Sigmoid colon (tissue), 7 donors: ENCODE measurements around the gene IGSF9. TPM values are rescaled to one million over a fixed set of nuclear protein-coding genes. Genes with fewer than 3 reads are reported as not detected.

Experiments used
- DNase-seq: peaks from one replicate; pipeline ENCODE4 v3.0.0-alpha.2; 2019
- H3K27ac ChIP-seq, 4 donors: fragments of 200-600 bp; sonication (generic); one replicate each; pipeline ENCODE4 v1.5.1; 2016 to 2019; ENCODE audit warnings: mild to moderate bottlenecking in 1 of 4
- H3K27me3 ChIP-seq, 3 donors: fragments of 200-600 bp; sonication (generic); one replicate each; pipeline ENCODE4 v1.5.1; 2019; ENCODE audit warnings: mild to moderate bottlenecking in 1 of 3
- H3K36me3 ChIP-seq, 4 donors: fragments of 200-600 bp; sonication (generic); one replicate each; pipeline ENCODE4 v1.5.1; 2016 to 2019
- H3K4me1 ChIP-seq, 4 donors: fragments of 200-600 bp; sonication (generic); one replicate each; pipeline ENCODE4 v1.5.1; 2017 to 2019
- H3K4me3 ChIP-seq, 4 donors: fragments of 200-600 bp; sonication (generic); one replicate each; pipeline ENCODE4 v1.5.1; 2017 to 2019; ENCODE audit warnings: mild to moderate bottlenecking in 2 of 4, moderate library complexity in 1 of 4
- H3K9me3 ChIP-seq, 4 donors: fragments of 200-600 bp in 3 of 4; sonication (generic) in 3 of 4; one replicate each; pipeline versions ENCODE4 v1.5.1 to v1.6.1; 2013 to 2019
- CTCF ChIP-seq, 4 experiments: fragments of 450-650 bp in 3 of 4; fragments of 200-600 bp in 1 of 4; IDR thresholded peaks; one replicate each; pipeline ENCODE4 v1.5.1; 2016 to 2019; ENCODE audit warnings: antibody characterized with exemption in 4 of 4, mild to moderate bottlenecking in 3 of 4, moderate library complexity in 2 of 4
- EP300 ChIP-seq, 4 donors: sonication (generic); formaldehyde crosslinking; IDR thresholded peaks; one replicate each; pipeline ENCODE4 v1.6.1; 2017; ENCODE audit warnings: antibody characterized with exemption in 4 of 4
- POLR2A ChIP-seq, 2 donors: fragments of 450-650 bp; IDR thresholded peaks; one replicate each; pipeline ENCODE4 v1.6.1; 2016; ENCODE audit warnings: antibody characterized with exemption in 2 of 2, mild to moderate bottlenecking in 2 of 2, moderate library complexity in 2 of 2
- POLR2AphosphoS5 ChIP-seq, 4 donors: sonication (generic); formaldehyde crosslinking; IDR thresholded peaks; one replicate each; pipeline ENCODE4 v1.6.1; 2017; ENCODE audit warnings: antibody characterized with exemption in 4 of 4
- WGBS, 2 donors: extraction: QIAGEN DNeasy Blood & Tissue Kit; methylation state at CpG; one replicate each; pipeline ENCODE4 v1.1.7; 2013; 5-methylcytosine and 5-hydroxymethylcytosine counted together
- intact Hi-C: fragments of 100-400 bp; cut with DNase I; formaldehyde crosslinking; loops from one replicate; pipeline ENCODE4 v1.15.1; 2023
- polyA plus RNA-seq, 3 donors: library from polyadenylated mRNA; stranded (reverse); fragments of 200-250 nt; gene quantifications; one replicate each; pipeline ENCODE4 v1.2.3, GENCODE V29; 2013
- total RNA-seq, 4 donors: library from RNA; depleted of rRNA; stranded (reverse); fragments of >200 nt; gene quantifications; one replicate each; pipeline ENCODE4 v1.1.0, GENCODE V29; 2016
- donor health status: healthy with polysubstance abuse.
- donor health status: Bipolar disorder and iron deficiency.
- donor health status: healthy.

The IGSF9 gene
- total and polyA plus RNA-seq, 7 donors, result under 0.01 to 16.3 (median 9.2) TPM; not detected in 3

- H3K4me3 ChIP-seq, result peak overlapping the region; percentile 70 to 80 (median 76)
- H3K9me3 ChIP-seq, result no peaks in the 10 kb centered on the region
- peak; percentile 91 for DNase-seq
- peaks cover 0 to 53% (median 36%) of the 10 kb centered on the region in 4 donors for H3K4me1 ChIP-seq
- H3K27me3 ChIP-seq, result no peaks in the 10 kb centered on the region
- intact Hi-C loops, result loop anchor here (2.0 to 10.0 kb wide), 2 partner anchors 69 to 139 kb away; partner anchors contain the start of gene DUSP23
- peaks cover 8 to 25% (median 17%) of the 10 kb centered on the region in 4 donors for H3K36me3 ChIP-seq
- H3K27ac ChIP-seq, result peak overlapping the region; percentile 86 to 98 (median 95)
- 1% methylated on average over 20 of the region's 20 CpGs for WGBS, 2 donors
- TF ChIP-seq POLR2AphosphoS5 (IDR thresholded peaks at IDR 0.05) (peak; percentile 57 to 82 (median 66)), EP300 (IDR thresholded peaks at IDR 0.05) (peak in 1 of 4 donors; percentile 33), CTCF (IDR thresholded peaks at IDR 0.05) (no peak), POLR2A (IDR thresholded peaks at IDR 0.05) (no peak)
These were observed 22.0 kb downstream of the IGSF9 start for GRCh38 chr1:159923203-159924024.

GRCh38 chr1:159922511-159923202 lies 22.8 kb downstream of the IGSF9 start:
- TF ChIP-seq POLR2A (IDR thresholded peaks at IDR 0.05) (no peak), POLR2AphosphoS5 (IDR thresholded peaks at IDR 0.05) (no peak), CTCF (IDR thresholded peaks at IDR 0.05) (no peak), EP300 (IDR thresholded peaks at IDR 0.05) (no peak)
- Histone ChIP-seq H3K4me1 (peaks cover 0 to 57% (median 36%) of the 10 kb centered on the region in 4 donors), H3K27me3 (no peaks in the 10 kb centered on the region), H3K36me3 (peaks cover 9 to 32% (median 24%) of the 10 kb centered on the region in 4 donors), H3K27ac (peak overlapping the region; percentile 86 to 98 (median 95)), H3K9me3 (no peaks in the 10 kb centered on the region), H3K4me3 (peak overlapping the region; percentile 0 to 80 (median 72))
- intact Hi-C loops, result loop anchor here (10.0 kb wide), 1 partner anchor 138 kb away; the partner anchor contains the start of gene DUSP23
- DNase-seq, result peak; percentile 75
- 20 to 24% methylated on average over 8 of the region's 8 CpGs for WGBS, 2 donors

- DNase-seq, result no peak
- WGBS, 2 donors, result 30 to 64% methylated on average over 18 of the region's 18 CpGs
- H3K9me3 ChIP-seq, result no peaks in the 10 kb centered on the region
- intact Hi-C loops, result loop anchor here (10.0 kb wide), 1 partner anchor 137 kb away; the partner anchor contains the start of gene DUSP23
- TF ChIP-seq POLR2A (IDR thresholded peaks at IDR 0.05), result no peak
- no peak for TF ChIP-seq EP300 (IDR thresholded peaks at IDR 0.05)
- no peak for TF ChIP-seq POLR2AphosphoS5 (IDR thresholded peaks at IDR 0.05)
- TF ChIP-seq CTCF (IDR thresholded peaks at IDR 0.05), result no peak
- peaks cover 0 to 59% (median 36%) of the 10 kb centered on the region in 4 donors for H3K4me1 ChIP-seq
- H3K27me3 ChIP-seq, result no peaks in the 10 kb centered on the region
- peak overlapping the region in 3 of 4 donors; percentile 70 to 80 (median 74) for H3K4me3 ChIP-seq
- peaks cover 9 to 39% (median 26%) of the 10 kb centered on the region in 4 donors for H3K36me3 ChIP-seq
- H3K27ac ChIP-seq, result peak overlapping the region; percentile 86 to 98 (median 95)
These were observed 23.5 kb downstream of the IGSF9 start for GRCh38 chr1:159921700-159922504.

GRCh38 chr1:159921251-159921650 lies 24.2 kb downstream of the IGSF9 start:
- no peaks in the 10 kb centered on the region for H3K9me3 ChIP-seq
- no peak for TF ChIP-seq CTCF (IDR thresholded peaks at IDR 0.05)
- TF ChIP-seq POLR2A (IDR thresholded peaks at IDR 0.05), result no peak
- no peak for TF ChIP-seq POLR2AphosphoS5 (IDR thresholded peaks at IDR 0.05)
- no peak for TF ChIP-seq EP300 (IDR thresholded peaks at IDR 0.05)
- WGBS, 2 donors, result 33 to 38% methylated on average over 1 of the region's 1 CpG
- peaks cover 0 to 62% (median 40%) of the 10 kb centered on the region in 4 donors for H3K4me1 ChIP-seq
- H3K36me3 ChIP-seq, result peaks cover 9 to 39% (median 26%) of the 10 kb centered on the region in 4 donors
- DNase-seq, result no peak
- H3K4me3 ChIP-seq, result no peak overlapping the region
- H3K27me3 ChIP-seq, result no peaks in the 10 kb centered on the region
- peak overlapping the region; percentile 86 to 98 (median 95) for H3K27ac ChIP-seq
- intact Hi-C loops, result loop anchor here (10.0 kb wide), 1 partner anchor 136 kb away; the partner anchor contains the start of gene DUSP23
